H1 (cell line): Measurements from ENCODE around the gene MICA. TPM values are rescaled to one million over a fixed set of nuclear protein-coding genes. Genes with fewer than 3 reads are reported as not detected.

Experiments used
- ASH2L ChIP-seq: fragments of 200-600, 300-600 bp; sonication (generic); IDR thresholded peaks from one replicate; pipeline ENCODE4 v1.7.1; 2017; ENCODE audit warnings: low read length
- EP300 ChIP-seq, 2 experiments: IDR thresholded peaks; 1 replicate in 1 of 2; 2 replicates in 1 of 2; pipeline ENCODE4 v1.6.1; 2011 to 2012; ENCODE audit warnings: low read depth in 2 of 2, low read length in 2 of 2, mild to moderate bottlenecking in 2 of 2, borderline replicate concordance in 1 of 2, inconsistent platforms in 1 of 2, moderate library complexity in 1 of 2
- KDM4A ChIP-seq: IDR thresholded peaks from one replicate; pipeline ENCODE4 v1.7.1; 2012; ENCODE audit warnings: low read depth, mild to moderate bottlenecking, moderate library complexity, low read length, inconsistent platforms; ENCODE audit not compliant: severe bottlenecking
- TCF12 ChIP-seq: IDR thresholded peaks from 2 replicates; pipeline ENCODE4 v1.6.1; 2011; ENCODE audit warnings: low read depth, mild to moderate bottlenecking, low read length
- polyA plus RNA-seq, 7 experiments: library from polyadenylated mRNA; depleted of rRNA in 3 of 7; stranded (reverse) in 5 of 7; unstranded in 2 of 7; fragments of >200 nt in 5 of 7; fragments of 200-250 nt in 2 of 7; gene quantifications; 1 replicate in 5 of 7; 2 replicates in 1 of 7; 4 replicates in 1 of 7; pipeline versions ENCODE4 v1.2.1 to v1.2.3, GENCODE V29; 2011 to 2013; ENCODE audit warnings: missing spikeins in 2 of 7, mixed read lengths in 2 of 7
- total RNA-seq: library from RNA; stranded (reverse); fragmentation: NEBNext Ultra II Directional; extraction: Animal tissue kit (Norgen Biotek cat#: 25700); gene quantifications from 2 replicates; pipeline ENCODE4 v1.2.1, GENCODE V29; 2021
- TF ChIP-seq, protein P1 (sequence below): fragments of 300-600 bp; sonication (generic); IDR thresholded peaks from 2 replicates; pipeline ENCODE4 v1.7.1; 2012; ENCODE audit warnings: low read length, moderate library complexity, mild to moderate bottlenecking, inconsistent platforms; ENCODE audit not compliant: insufficient replicate concordance

Gene MICA
- total and polyA plus RNA-seq, 2 of the 8 experiments (the other 6 are each of a cell fraction or from before 2014, with no cell fraction given), result 12.5 to 16.3 TPM

DNA sequence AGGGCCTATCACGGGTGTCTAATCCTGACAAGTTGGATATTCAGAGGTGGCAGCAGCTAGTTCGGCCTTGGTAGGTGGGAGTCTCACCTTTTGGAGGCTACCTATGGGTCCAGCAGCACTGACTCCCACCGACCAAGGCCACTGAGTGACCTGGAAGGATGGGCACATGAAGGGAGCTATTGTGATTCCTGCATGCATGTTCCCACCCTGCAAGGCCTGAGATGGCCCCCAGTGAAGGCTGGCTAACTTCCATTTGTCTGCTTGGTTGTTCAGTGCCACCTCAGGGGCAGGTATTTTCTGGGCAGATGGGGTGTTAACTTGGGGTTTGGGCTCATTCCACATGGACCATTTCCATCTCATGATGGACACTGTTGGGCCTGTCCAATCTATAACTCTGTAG is 18.4 kb upstream of the MICA start (continued):
- TF ChIP-seq, protein P1, sequence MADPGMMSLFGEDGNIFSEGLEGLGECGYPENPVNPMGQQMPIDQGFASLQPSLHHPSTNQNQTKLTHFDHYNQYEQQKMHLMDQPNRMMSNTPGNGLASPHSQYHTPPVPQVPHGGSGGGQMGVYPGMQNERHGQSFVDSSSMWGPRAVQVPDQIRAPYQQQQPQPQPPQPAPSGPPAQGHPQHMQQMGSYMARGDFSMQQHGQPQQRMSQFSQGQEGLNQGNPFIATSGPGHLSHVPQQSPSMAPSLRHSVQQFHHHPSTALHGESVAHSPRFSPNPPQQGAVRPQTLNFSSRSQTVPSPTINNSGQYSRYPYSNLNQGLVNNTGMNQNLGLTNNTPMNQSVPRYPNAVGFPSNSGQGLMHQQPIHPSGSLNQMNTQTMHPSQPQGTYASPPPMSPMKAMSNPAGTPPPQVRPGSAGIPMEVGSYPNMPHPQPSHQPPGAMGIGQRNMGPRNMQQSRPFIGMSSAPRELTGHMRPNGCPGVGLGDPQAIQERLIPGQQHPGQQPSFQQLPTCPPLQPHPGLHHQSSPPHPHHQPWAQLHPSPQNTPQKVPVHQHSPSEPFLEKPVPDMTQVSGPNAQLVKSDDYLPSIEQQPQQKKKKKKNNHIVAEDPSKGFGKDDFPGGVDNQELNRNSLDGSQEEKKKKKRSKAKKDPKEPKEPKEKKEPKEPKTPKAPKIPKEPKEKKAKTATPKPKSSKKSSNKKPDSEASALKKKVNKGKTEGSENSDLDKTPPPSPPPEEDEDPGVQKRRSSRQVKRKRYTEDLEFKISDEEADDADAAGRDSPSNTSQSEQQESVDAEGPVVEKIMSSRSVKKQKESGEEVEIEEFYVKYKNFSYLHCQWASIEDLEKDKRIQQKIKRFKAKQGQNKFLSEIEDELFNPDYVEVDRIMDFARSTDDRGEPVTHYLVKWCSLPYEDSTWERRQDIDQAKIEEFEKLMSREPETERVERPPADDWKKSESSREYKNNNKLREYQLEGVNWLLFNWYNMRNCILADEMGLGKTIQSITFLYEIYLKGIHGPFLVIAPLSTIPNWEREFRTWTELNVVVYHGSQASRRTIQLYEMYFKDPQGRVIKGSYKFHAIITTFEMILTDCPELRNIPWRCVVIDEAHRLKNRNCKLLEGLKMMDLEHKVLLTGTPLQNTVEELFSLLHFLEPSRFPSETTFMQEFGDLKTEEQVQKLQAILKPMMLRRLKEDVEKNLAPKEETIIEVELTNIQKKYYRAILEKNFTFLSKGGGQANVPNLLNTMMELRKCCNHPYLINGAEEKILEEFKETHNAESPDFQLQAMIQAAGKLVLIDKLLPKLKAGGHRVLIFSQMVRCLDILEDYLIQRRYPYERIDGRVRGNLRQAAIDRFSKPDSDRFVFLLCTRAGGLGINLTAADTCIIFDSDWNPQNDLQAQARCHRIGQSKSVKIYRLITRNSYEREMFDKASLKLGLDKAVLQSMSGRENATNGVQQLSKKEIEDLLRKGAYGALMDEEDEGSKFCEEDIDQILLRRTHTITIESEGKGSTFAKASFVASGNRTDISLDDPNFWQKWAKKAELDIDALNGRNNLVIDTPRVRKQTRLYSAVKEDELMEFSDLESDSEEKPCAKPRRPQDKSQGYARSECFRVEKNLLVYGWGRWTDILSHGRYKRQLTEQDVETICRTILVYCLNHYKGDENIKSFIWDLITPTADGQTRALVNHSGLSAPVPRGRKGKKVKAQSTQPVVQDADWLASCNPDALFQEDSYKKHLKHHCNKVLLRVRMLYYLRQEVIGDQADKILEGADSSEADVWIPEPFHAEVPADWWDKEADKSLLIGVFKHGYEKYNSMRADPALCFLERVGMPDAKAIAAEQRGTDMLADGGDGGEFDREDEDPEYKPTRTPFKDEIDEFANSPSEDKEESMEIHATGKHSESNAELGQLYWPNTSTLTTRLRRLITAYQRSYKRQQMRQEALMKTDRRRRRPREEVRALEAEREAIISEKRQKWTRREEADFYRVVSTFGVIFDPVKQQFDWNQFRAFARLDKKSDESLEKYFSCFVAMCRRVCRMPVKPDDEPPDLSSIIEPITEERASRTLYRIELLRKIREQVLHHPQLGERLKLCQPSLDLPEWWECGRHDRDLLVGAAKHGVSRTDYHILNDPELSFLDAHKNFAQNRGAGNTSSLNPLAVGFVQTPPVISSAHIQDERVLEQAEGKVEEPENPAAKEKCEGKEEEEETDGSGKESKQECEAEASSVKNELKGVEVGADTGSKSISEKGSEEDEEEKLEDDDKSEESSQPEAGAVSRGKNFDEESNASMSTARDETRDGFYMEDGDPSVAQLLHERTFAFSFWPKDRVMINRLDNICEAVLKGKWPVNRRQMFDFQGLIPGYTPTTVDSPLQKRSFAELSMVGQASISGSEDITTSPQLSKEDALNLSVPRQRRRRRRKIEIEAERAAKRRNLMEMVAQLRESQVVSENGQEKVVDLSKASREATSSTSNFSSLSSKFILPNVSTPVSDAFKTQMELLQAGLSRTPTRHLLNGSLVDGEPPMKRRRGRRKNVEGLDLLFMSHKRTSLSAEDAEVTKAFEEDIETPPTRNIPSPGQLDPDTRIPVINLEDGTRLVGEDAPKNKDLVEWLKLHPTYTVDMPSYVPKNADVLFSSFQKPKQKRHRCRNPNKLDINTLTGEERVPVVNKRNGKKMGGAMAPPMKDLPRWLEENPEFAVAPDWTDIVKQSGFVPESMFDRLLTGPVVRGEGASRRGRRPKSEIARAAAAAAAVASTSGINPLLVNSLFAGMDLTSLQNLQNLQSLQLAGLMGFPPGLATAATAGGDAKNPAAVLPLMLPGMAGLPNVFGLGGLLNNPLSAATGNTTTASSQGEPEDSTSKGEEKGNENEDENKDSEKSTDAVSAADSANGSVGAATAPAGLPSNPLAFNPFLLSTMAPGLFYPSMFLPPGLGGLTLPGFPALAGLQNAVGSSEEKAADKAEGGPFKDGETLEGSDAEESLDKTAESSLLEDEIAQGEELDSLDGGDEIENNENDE, result no peak
- no peak for TF ChIP-seq KDM4A
- no peak for TF ChIP-seq EP300 (IDR thresholded peaks at IDR 0.05; ENCODE audit: borderline replicate concordance in 1 of 2, low read depth in 2 of 2, low read length in 2 of 2)
- TF ChIP-seq TCF12, result no peak
- TF ChIP-seq ASH2L, result no peak
